ENCODE data around the gene COMMD9.

COMMD9 gene

GRCh38 chr11:36271794-36272407, 17.3 kb downstream of the COMMD9 start:
- no peaks in the 10 kb centered on the region for H3K4me1 Mint-ChIP-seq
- no peak overlapping the region for H3K4me3 Mint-ChIP-seq
- H3K27ac Mint-ChIP-seq, result no peak overlapping the region
- peaks cover 38% of the 10 kb centered on the region for H3K36me3 Mint-ChIP-seq
- H3K27me3 Mint-ChIP-seq, result no peaks in the 10 kb centered on the region
- no peaks in the 10 kb centered on the region for H3K9me3 Mint-ChIP-seq

- Mint-ChIP-seq H3K36me3 (peaks cover 36% of the 10 kb centered on the region), H3K27ac (no peak overlapping the region), H3K4me1 (no peaks in the 10 kb centered on the region), H3K4me3 (no peak overlapping the region), H3K9me3 (no peaks in the 10 kb centered on the region), H3K27me3 (no peaks in the 10 kb centered on the region)
Measured at GRCh38 chr11:36270701-36271100, 18.5 kb downstream of the COMMD9 start.

GRCh38 chr11:36268337-36268985, 20.8 kb downstream of the COMMD9 start:
- no peak overlapping the region for H3K27ac Mint-ChIP-seq
- no peaks in the 10 kb centered on the region for H3K27me3 Mint-ChIP-seq
- H3K9me3 Mint-ChIP-seq, result no peaks in the 10 kb centered on the region
- no peak overlapping the region for H3K4me3 Mint-ChIP-seq
- H3K4me1 Mint-ChIP-seq, result no peaks in the 10 kb centered on the region
- H3K36me3 Mint-ChIP-seq, result peaks cover 29% of the 10 kb centered on the region

- Mint-ChIP-seq H3K4me3 (no peak overlapping the region), H3K4me1 (no peaks in the 10 kb centered on the region), H3K27ac (no peak overlapping the region), H3K9me3 (no peaks in the 10 kb centered on the region), H3K36me3 (peaks cover 14% of the 10 kb centered on the region), H3K27me3 (no peaks in the 10 kb centered on the region)
Measured at GRCh38 chr11:36266767-36267166, 22.5 kb downstream of the COMMD9 start.

- H3K4me1 Mint-ChIP-seq, result no peaks in the 10 kb centered on the region
- no peak overlapping the region for H3K4me3 Mint-ChIP-seq
- no peaks in the 10 kb centered on the region for H3K9me3 Mint-ChIP-seq
- H3K27me3 Mint-ChIP-seq, result no peaks in the 10 kb centered on the region
- no peak overlapping the region for H3K27ac Mint-ChIP-seq
- H3K36me3 Mint-ChIP-seq, result peaks cover 7% of the 10 kb centered on the region
Measured at GRCh38 chr11:36265793-36266628, 23.2 kb downstream of the COMMD9 start.

GRCh38 chr11:36264973-36265344, 24.3 kb downstream of the COMMD9 start:
- Mint-ChIP-seq H3K4me3 (no peak overlapping the region), H3K27me3 (peaks cover 2% of the 10 kb centered on the region), H3K9me3 (no peaks in the 10 kb centered on the region), H3K4me1 (no peaks in the 10 kb centered on the region), H3K27ac (no peak overlapping the region), H3K36me3 (peaks cover 3% of the 10 kb centered on the region)

GRCh38 chr11:36264011-36264972, 24.9 kb downstream of the COMMD9 start:
- Mint-ChIP-seq H3K27me3 (peaks cover 2% of the 10 kb centered on the region), H3K36me3 (no peaks in the 10 kb centered on the region), H3K4me1 (no peaks in the 10 kb centered on the region), H3K4me3 (no peak overlapping the region), H3K27ac (no peak overlapping the region), H3K9me3 (no peaks in the 10 kb centered on the region)

GRCh38 chr11:36261094-36261493, 28.1 kb downstream of the COMMD9 start:
- no peak overlapping the region for H3K4me3 Mint-ChIP-seq
- no peaks in the 10 kb centered on the region for H3K36me3 Mint-ChIP-seq
- H3K27me3 Mint-ChIP-seq, result peaks cover 14% of the 10 kb centered on the region
- no peaks in the 10 kb centered on the region for H3K9me3 Mint-ChIP-seq
- no peak overlapping the region for H3K27ac Mint-ChIP-seq
- no peaks in the 10 kb centered on the region for H3K4me1 Mint-ChIP-seq

- H3K36me3 Mint-ChIP-seq, result no peaks in the 10 kb centered on the region
- H3K27me3 Mint-ChIP-seq, result peaks cover 15% of the 10 kb centered on the region
- H3K4me1 Mint-ChIP-seq, result no peaks in the 10 kb centered on the region
- no peaks in the 10 kb centered on the region for H3K9me3 Mint-ChIP-seq
- no peak overlapping the region for H3K4me3 Mint-ChIP-seq
- H3K27ac Mint-ChIP-seq, result no peak overlapping the region
Measured at GRCh38 chr11:36258730-36259360, 30.4 kb downstream of the COMMD9 start.

- H3K27me3 Mint-ChIP-seq, result peaks cover 17% of the 10 kb centered on the region
- H3K9me3 Mint-ChIP-seq, result no peaks in the 10 kb centered on the region
- H3K4me1 Mint-ChIP-seq, result no peaks in the 10 kb centered on the region
- no peak overlapping the region for H3K4me3 Mint-ChIP-seq
- no peak overlapping the region for H3K27ac Mint-ChIP-seq
- no peaks in the 10 kb centered on the region for H3K36me3 Mint-ChIP-seq
Measured at GRCh38 chr11:36257351-36257750, 31.9 kb downstream of the COMMD9 start.

- peaks cover 24% of the 10 kb centered on the region for H3K27me3 Mint-ChIP-seq
- no peak overlapping the region for H3K4me3 Mint-ChIP-seq
- no peaks in the 10 kb centered on the region for H3K4me1 Mint-ChIP-seq
- H3K27ac Mint-ChIP-seq, result no peak overlapping the region
- H3K36me3 Mint-ChIP-seq, result no peaks in the 10 kb centered on the region
- no peaks in the 10 kb centered on the region for H3K9me3 Mint-ChIP-seq
Measured at GRCh38 chr11:36254713-36255112, 34.5 kb downstream of the COMMD9 start.

- Mint-ChIP-seq H3K36me3 (no peaks in the 10 kb centered on the region), H3K4me1 (no peaks in the 10 kb centered on the region), H3K27ac (no peak overlapping the region), H3K27me3 (peaks cover 25% of the 10 kb centered on the region), H3K9me3 (no peaks in the 10 kb centered on the region), H3K4me3 (no peak overlapping the region)
Measured at GRCh38 chr11:36253238-36253637, 36.0 kb downstream of the COMMD9 start.

- Mint-ChIP-seq H3K36me3 (no peaks in the 10 kb centered on the region), H3K4me3 (no peak overlapping the region), H3K4me1 (no peaks in the 10 kb centered on the region), H3K9me3 (no peaks in the 10 kb centered on the region), H3K27ac (no peak overlapping the region), H3K27me3 (peaks cover 20% of the 10 kb centered on the region)
Measured at GRCh38 chr11:36251823-36252222, 37.4 kb downstream of the COMMD9 start.

- no peak overlapping the region for H3K27ac Mint-ChIP-seq
- H3K27me3 Mint-ChIP-seq, result peaks cover 30% of the 10 kb centered on the region
- no peak overlapping the region for H3K4me3 Mint-ChIP-seq
Measured at GRCh38 chr11:36249246-36249645, 40.0 kb downstream of the COMMD9 start.

GRCh38 chr11:36248436-36248835, 40.8 kb downstream of the COMMD9 start:
- H3K4me3 Mint-ChIP-seq, result no peak overlapping the region
- H3K9me3 Mint-ChIP-seq, result peaks cover 4% of the 10 kb centered on the region
- H3K27me3 Mint-ChIP-seq, result peaks cover 28% of the 10 kb centered on the region
- no peak overlapping the region for H3K27ac Mint-ChIP-seq
- no peaks in the 10 kb centered on the region for H3K36me3 Mint-ChIP-seq
- H3K4me1 Mint-ChIP-seq, result no peaks in the 10 kb centered on the region

More at GRCh38 chr11:36249246-36249645, 40.0 kb downstream of the COMMD9 start:
- Mint-ChIP-seq H3K9me3 (peaks cover 4% of the 10 kb centered on the region), H3K36me3 (no peaks in the 10 kb centered on the region), H3K4me1 (no peaks in the 10 kb centered on the region)

Measured in activated naive CD4-positive, alpha-beta T cell treated with anti-CD3 and anti-CD28 coated beads, Interleukin-2, amount 50 U/mL, for 24 hours (primary cell).